Measurements from ENCODE around the gene NEK7. TPM values are rescaled to one million over a fixed set of nuclear protein-coding genes. Genes with fewer than 3 reads are reported as not detected.
A peak's percentile ranks its signal among the peaks of the same experiment; 100 is the strongest.

NEK7 gene
- total and polyA plus RNA-seq, 9 of the 15 experiments (the other 6 are each of a cell fraction or from before 2014, with no cell fraction given), result 8.5 to 37.3 (median 27.7) TPM

- TF ChIP-seq ZNF609 (CRISPR knock-in tag; IDR thresholded peaks at IDR 0.05; ENCODE audit: borderline replicate concordance) (no peak), MEIS2 (IDR thresholded peaks at IDR 0.05; ENCODE audit: partially characterized antibody) (peak; percentile 67), DPF2 (IDR thresholded peaks at IDR 0.05) (peak; percentile 79), ZKSCAN8 (CRISPR knock-in tag; IDR thresholded peaks at IDR 0.05) (no peak), ZNF57 (CRISPR knock-in tag; IDR thresholded peaks at IDR 0.05) (no peak), ZSCAN32 (CRISPR knock-in tag; IDR thresholded peaks at IDR 0.05) (no peak), DACH1 (IDR thresholded peaks at IDR 0.05; ENCODE audit: partially characterized antibody) (peak; percentile 66), CTBP1 (IDR thresholded peaks at IDR 0.05; ENCODE audit: borderline replicate concordance) (peak; percentile 70; the same call in 1 of the 2 replicates), E4F1 (CRISPR knock-in tag; IDR thresholded peaks at IDR 0.05; ENCODE audit: borderline replicate concordance) (no peak), ETS1 (conservative IDR thresholded peaks at IDR 0.05; ENCODE audit: control insufficient read depth, low read depth, low read length) (no peak), SAFB (IDR thresholded peaks at IDR 0.05; ENCODE audit: borderline replicate concordance, low read depth, low read length) (no peak), CBFA2T3 (IDR thresholded peaks at IDR 0.05) (peak; percentile 49), ZNF280B (CRISPR knock-in tag; IDR thresholded peaks at IDR 0.05) (no peak), SOX6 (IDR thresholded peaks at IDR 0.05) (peak; percentile 40; the same call in 1 of the 2 replicates), ZEB2 (IDR thresholded peaks at IDR 0.05) (peak; percentile 80), SIX5 (IDR thresholded peaks at IDR 0.05; ENCODE audit: borderline replicate concordance in 1 of 2, insufficient read depth in 1 of 2, low read depth in 1 of 2, low read length in 2 of 2) (no peak), NR2C2 (CRISPR knock-in tag; IDR thresholded peaks at IDR 0.05) (no peak), NR2C2 (tag; IDR thresholded peaks at IDR 0.05) (no peak), ZC3H4 (CRISPR knock-in tag; IDR thresholded peaks at IDR 0.05; ENCODE audit: borderline replicate concordance) (no peak), TCF3 (CRISPR knock-in tag; IDR thresholded peaks at IDR 0.05) (peak; percentile 28; the same call in 1 of the 2 replicates)
These were observed 31.3 kb downstream of the NEK7 start (continued) for GRCh38 chr1:198187973-198188588.
